ENCODE data around the gene CFHR1.
"Not testable (repeated sequence)": the region's sequence is repeated elsewhere in the genome, so short reads cannot be mapped to it uniquely, and the experiment has no call there.

Gene CFHR1

GRCh38 chr1:196827860-196828259, 8.3 kb downstream of the CFHR1 start:
- H3K4me1 ChIP-seq (ENCODE audit: control insufficient read depth, insufficient read depth, low read length); H3K36me3 ChIP-seq (ENCODE audit: control insufficient read depth, insufficient read depth, low read length); H3K9ac ChIP-seq (ENCODE audit: low read length): not testable (repeated sequence)

GRCh38 chr1:196849613-196850492, 30.3 kb downstream of the CFHR1 start:
- not testable (repeated sequence) for H3K36me3 ChIP-seq (ENCODE audit: control insufficient read depth, insufficient read depth, low read length); H3K9ac ChIP-seq (ENCODE audit: low read length); H3K4me1 ChIP-seq (ENCODE audit: control insufficient read depth, insufficient read depth, low read length); H3K9me3 ChIP-seq (ENCODE audit: control insufficient read depth, low read length); H3K4me3 ChIP-seq (ENCODE audit: low read length); H3K27me3 ChIP-seq (ENCODE audit: control insufficient read depth, insufficient read depth, low read length)

More at GRCh38 chr1:196827860-196828259, 8.3 kb downstream of the CFHR1 start:
- not testable (repeated sequence) for H3K4me3 ChIP-seq (ENCODE audit: low read length); H3K27me3 ChIP-seq (ENCODE audit: control insufficient read depth, insufficient read depth, low read length); H3K9me3 ChIP-seq (ENCODE audit: control insufficient read depth, low read length)

- Histone ChIP-seq H3K36me3 (ENCODE audit: control insufficient read depth, insufficient read depth, low read length) (no peaks in the 10 kb centered on the region), H3K4me1 (ENCODE audit: control insufficient read depth, insufficient read depth, low read length) (no peaks in the 10 kb centered on the region), H3K9me3 (ENCODE audit: control insufficient read depth, low read length) (no peaks in the 10 kb centered on the region), H3K27me3 (ENCODE audit: control insufficient read depth, insufficient read depth, low read length) (no peaks in the 10 kb centered on the region), H3K9ac (ENCODE audit: low read length) (no peak overlapping the region), H3K4me3 (ENCODE audit: low read length) (no peak overlapping the region)
Measured at GRCh38 chr1:196856053-196856452, 36.5 kb downstream of the CFHR1 start.

GRCh38 chr1:196857188-196857587, 37.7 kb downstream of the CFHR1 start:
- Histone ChIP-seq H3K9me3 (ENCODE audit: control insufficient read depth, low read length) (no peaks in the 10 kb centered on the region), H3K27me3 (ENCODE audit: control insufficient read depth, insufficient read depth, low read length) (no peaks in the 10 kb centered on the region), H3K9ac (ENCODE audit: low read length) (no peak overlapping the region)

GRCh38 chr1:196858811-196859210, 39.3 kb downstream of the CFHR1 start:
- Histone ChIP-seq H3K4me3 (ENCODE audit: low read length) (no peak overlapping the region), H3K36me3 (ENCODE audit: control insufficient read depth, insufficient read depth, low read length) (no peaks in the 10 kb centered on the region), H3K4me1 (ENCODE audit: control insufficient read depth, insufficient read depth, low read length) (no peaks in the 10 kb centered on the region), H3K9ac (ENCODE audit: low read length) (no peak overlapping the region), H3K9me3 (ENCODE audit: control insufficient read depth, low read length) (no peaks in the 10 kb centered on the region), H3K27me3 (ENCODE audit: control insufficient read depth, insufficient read depth, low read length) (no peaks in the 10 kb centered on the region)

More at GRCh38 chr1:196857188-196857587, 37.7 kb downstream of the CFHR1 start:
- H3K4me3 ChIP-seq (ENCODE audit: low read length), result no peak overlapping the region
- H3K36me3 ChIP-seq (ENCODE audit: control insufficient read depth, insufficient read depth, low read length), result no peaks in the 10 kb centered on the region
- no peaks in the 10 kb centered on the region for H3K4me1 ChIP-seq (ENCODE audit: control insufficient read depth, insufficient read depth, low read length)

GRCh38 chr1:196860323-196860884, 40.9 kb downstream of the CFHR1 start:
- H3K4me1 ChIP-seq (ENCODE audit: control insufficient read depth, insufficient read depth, low read length), result no peaks in the 10 kb centered on the region
- H3K4me3 ChIP-seq (ENCODE audit: low read length), result no peak overlapping the region
- H3K27me3 ChIP-seq (ENCODE audit: control insufficient read depth, insufficient read depth, low read length), result no peaks in the 10 kb centered on the region
- H3K9ac ChIP-seq (ENCODE audit: low read length), result no peak overlapping the region
- no peaks in the 10 kb centered on the region for H3K36me3 ChIP-seq (ENCODE audit: control insufficient read depth, insufficient read depth, low read length)
- no peaks in the 10 kb centered on the region for H3K9me3 ChIP-seq (ENCODE audit: control insufficient read depth, low read length)

GRCh38 chr1:196861429-196861828, 41.9 kb downstream of the CFHR1 start:
- Histone ChIP-seq H3K9me3 (ENCODE audit: control insufficient read depth, low read length) (no peaks in the 10 kb centered on the region), H3K4me3 (ENCODE audit: low read length) (no peak overlapping the region), H3K36me3 (ENCODE audit: control insufficient read depth, insufficient read depth, low read length) (no peaks in the 10 kb centered on the region), H3K4me1 (ENCODE audit: control insufficient read depth, insufficient read depth, low read length) (no peaks in the 10 kb centered on the region), H3K27me3 (ENCODE audit: control insufficient read depth, insufficient read depth, low read length) (no peaks in the 10 kb centered on the region), H3K9ac (ENCODE audit: low read length) (no peak overlapping the region)

GRCh38 chr1:196866974-196867373, 47.4 kb downstream of the CFHR1 start:
- Histone ChIP-seq H3K4me1 (ENCODE audit: control insufficient read depth, insufficient read depth, low read length) (no peaks in the 10 kb centered on the region), H3K36me3 (ENCODE audit: control insufficient read depth, insufficient read depth, low read length) (no peaks in the 10 kb centered on the region), H3K9ac (ENCODE audit: low read length) (no peak overlapping the region), H3K4me3 (ENCODE audit: low read length) (no peak overlapping the region), H3K9me3 (ENCODE audit: control insufficient read depth, low read length) (no peaks in the 10 kb centered on the region), H3K27me3 (ENCODE audit: control insufficient read depth, insufficient read depth, low read length) (no peaks in the 10 kb centered on the region)

- Histone ChIP-seq H3K9me3 (ENCODE audit: control insufficient read depth, low read length) (no peaks in the 10 kb centered on the region), H3K4me1 (ENCODE audit: control insufficient read depth, insufficient read depth, low read length) (no peaks in the 10 kb centered on the region), H3K36me3 (ENCODE audit: control insufficient read depth, insufficient read depth, low read length) (no peaks in the 10 kb centered on the region), H3K27me3 (ENCODE audit: control insufficient read depth, insufficient read depth, low read length) (no peaks in the 10 kb centered on the region), H3K9ac (ENCODE audit: low read length) (no peak overlapping the region), H3K4me3 (ENCODE audit: low read length) (no peak overlapping the region)
Measured at GRCh38 chr1:196873385-196873784, 53.9 kb downstream of the CFHR1 start.

- Histone ChIP-seq H3K4me1 (ENCODE audit: control insufficient read depth, insufficient read depth, low read length) (no peaks in the 10 kb centered on the region), H3K9me3 (ENCODE audit: control insufficient read depth, low read length) (no peaks in the 10 kb centered on the region), H3K27me3 (ENCODE audit: control insufficient read depth, insufficient read depth, low read length) (no peaks in the 10 kb centered on the region), H3K4me3 (ENCODE audit: low read length) (no peak overlapping the region), H3K36me3 (ENCODE audit: control insufficient read depth, insufficient read depth, low read length) (no peaks in the 10 kb centered on the region), H3K9ac (ENCODE audit: low read length) (no peak overlapping the region)
Measured at GRCh38 chr1:196875935-196876334, 56.4 kb downstream of the CFHR1 start.

GRCh38 chr1:196877964-196878363, 58.4 kb downstream of the CFHR1 start:
- Histone ChIP-seq H3K9ac (ENCODE audit: low read length) (no peak overlapping the region), H3K36me3 (ENCODE audit: control insufficient read depth, insufficient read depth, low read length) (no peaks in the 10 kb centered on the region), H3K4me3 (ENCODE audit: low read length) (no peak overlapping the region), H3K27me3 (ENCODE audit: control insufficient read depth, insufficient read depth, low read length) (no peaks in the 10 kb centered on the region), H3K9me3 (ENCODE audit: control insufficient read depth, low read length) (no peaks in the 10 kb centered on the region), H3K4me1 (ENCODE audit: control insufficient read depth, insufficient read depth, low read length) (no peaks in the 10 kb centered on the region)

All from mucosa of stomach (tissue), 1 donor.